Ishikawa (cell line): ENCODE results near the gene TEKT2.

Experiments used
- CEBPB ChIP-seq: IDR thresholded peaks from 2 replicates; pipeline ENCODE4 v1.6.1; 2012
- EGR1 ChIP-seq: IDR thresholded peaks from 2 replicates; pipeline ENCODE4 v1.6.1; 2012
- EP300 ChIP-seq: IDR thresholded peaks from 2 replicates; pipeline ENCODE4 v1.6.1; 2012; ENCODE audit warnings: borderline replicate concordance
- FOXM1 ChIP-seq: IDR thresholded peaks from 2 replicates; pipeline ENCODE4 v1.6.1; 2012; ENCODE audit warnings: low read depth, borderline replicate concordance
- NFIC ChIP-seq: IDR thresholded peaks from 2 replicates; pipeline ENCODE4 v1.6.1; 2012
- RAD21 ChIP-seq: IDR thresholded peaks from 2 replicates; pipeline ENCODE4 v1.6.1; 2012; ENCODE audit warnings: low read depth
- TAF1 ChIP-seq: IDR thresholded peaks from 2 replicates; pipeline ENCODE4 v1.6.1; 2012; ENCODE audit warnings: low read depth, mild to moderate bottlenecking
- ZBTB7A ChIP-seq: IDR thresholded peaks from 2 replicates; pipeline ENCODE4 v1.6.1; 2012; ENCODE audit warnings: low read depth
- TF ChIP-seq, protein P1 (sequence below): IDR thresholded peaks from 2 replicates; pipeline ENCODE4 v1.6.1; 2012; ENCODE audit warnings: low read depth, mild to moderate bottlenecking
- TF ChIP-seq, protein P2 (sequence below): IDR thresholded peaks from 2 replicates; pipeline ENCODE4 v1.6.1; 2012

DNA sequence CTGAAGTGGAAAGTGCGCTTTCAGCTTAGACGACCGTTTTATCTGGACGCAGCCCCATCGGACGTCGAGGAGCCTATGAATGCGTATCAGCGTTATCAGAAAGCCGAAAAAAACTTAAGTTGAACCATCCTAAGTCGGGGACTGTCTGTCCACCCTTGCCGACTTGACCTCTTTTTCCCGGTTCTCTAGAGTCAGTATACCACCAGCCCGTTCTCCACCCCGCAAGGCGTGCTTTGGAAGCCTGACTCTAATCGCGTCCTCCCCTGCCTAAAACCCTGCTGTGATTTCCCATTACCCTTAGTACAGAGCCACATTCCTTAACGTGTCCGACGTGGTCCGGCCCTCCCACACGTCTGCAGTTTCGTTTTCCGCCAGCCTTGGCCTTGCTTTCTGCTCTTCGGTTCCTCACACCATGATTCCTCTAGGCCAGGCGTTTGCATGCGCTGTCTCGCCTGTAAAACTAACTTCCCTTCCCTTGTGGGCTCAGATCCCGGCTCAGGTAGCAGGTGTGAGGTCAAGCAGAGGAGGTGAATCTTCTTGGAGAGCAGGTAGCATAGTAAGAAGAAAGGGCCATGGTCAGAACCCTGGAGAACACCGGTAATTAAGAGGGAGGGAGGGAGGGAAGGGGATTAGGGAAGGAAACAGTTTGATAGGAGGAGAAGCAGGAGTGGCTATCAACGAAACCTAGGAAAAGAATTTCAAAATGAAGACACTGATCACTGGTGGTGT is 5.7 kb downstream of the TEKT2 start:
- no peak for TF ChIP-seq TAF1
- TF ChIP-seq ZBTB7A: no peak
- TF ChIP-seq FOXM1: no peak
- no peak for TF ChIP-seq CEBPB
- TF ChIP-seq, protein P1, sequence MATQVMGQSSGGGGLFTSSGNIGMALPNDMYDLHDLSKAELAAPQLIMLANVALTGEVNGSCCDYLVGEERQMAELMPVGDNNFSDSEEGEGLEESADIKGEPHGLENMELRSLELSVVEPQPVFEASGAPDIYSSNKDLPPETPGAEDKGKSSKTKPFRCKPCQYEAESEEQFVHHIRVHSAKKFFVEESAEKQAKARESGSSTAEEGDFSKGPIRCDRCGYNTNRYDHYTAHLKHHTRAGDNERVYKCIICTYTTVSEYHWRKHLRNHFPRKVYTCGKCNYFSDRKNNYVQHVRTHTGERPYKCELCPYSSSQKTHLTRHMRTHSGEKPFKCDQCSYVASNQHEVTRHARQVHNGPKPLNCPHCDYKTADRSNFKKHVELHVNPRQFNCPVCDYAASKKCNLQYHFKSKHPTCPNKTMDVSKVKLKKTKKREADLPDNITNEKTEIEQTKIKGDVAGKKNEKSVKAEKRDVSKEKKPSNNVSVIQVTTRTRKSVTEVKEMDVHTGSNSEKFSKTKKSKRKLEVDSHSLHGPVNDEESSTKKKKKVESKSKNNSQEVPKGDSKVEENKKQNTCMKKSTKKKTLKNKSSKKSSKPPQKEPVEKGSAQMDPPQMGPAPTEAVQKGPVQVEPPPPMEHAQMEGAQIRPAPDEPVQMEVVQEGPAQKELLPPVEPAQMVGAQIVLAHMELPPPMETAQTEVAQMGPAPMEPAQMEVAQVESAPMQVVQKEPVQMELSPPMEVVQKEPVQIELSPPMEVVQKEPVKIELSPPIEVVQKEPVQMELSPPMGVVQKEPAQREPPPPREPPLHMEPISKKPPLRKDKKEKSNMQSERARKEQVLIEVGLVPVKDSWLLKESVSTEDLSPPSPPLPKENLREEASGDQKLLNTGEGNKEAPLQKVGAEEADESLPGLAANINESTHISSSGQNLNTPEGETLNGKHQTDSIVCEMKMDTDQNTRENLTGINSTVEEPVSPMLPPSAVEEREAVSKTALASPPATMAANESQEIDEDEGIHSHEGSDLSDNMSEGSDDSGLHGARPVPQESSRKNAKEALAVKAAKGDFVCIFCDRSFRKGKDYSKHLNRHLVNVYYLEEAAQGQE: no peak
- TF ChIP-seq, protein P2, sequence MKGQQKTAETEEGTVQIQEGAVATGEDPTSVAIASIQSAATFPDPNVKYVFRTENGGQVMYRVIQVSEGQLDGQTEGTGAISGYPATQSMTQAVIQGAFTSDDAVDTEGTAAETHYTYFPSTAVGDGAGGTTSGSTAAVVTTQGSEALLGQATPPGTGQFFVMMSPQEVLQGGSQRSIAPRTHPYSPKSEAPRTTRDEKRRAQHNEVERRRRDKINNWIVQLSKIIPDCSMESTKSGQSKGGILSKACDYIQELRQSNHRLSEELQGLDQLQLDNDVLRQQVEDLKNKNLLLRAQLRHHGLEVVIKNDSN: no peak
- no peak for TF ChIP-seq RAD21
- TF ChIP-seq EP300: no peak
- no peak for TF ChIP-seq NFIC
- peak; percentile 43; the same call in 1 of the 2 replicates for TF ChIP-seq EGR1
